BE2C (cell line): ENCODE results near the gene WDPCP.

ENCODE experiments used
- DNase-seq: peaks from one replicate; pipeline ENCODE4 v3.0.0-alpha.2; 2020
- H3K27me3 ChIP-seq: fragments of 250-450 bp; sonication (Bioruptor Pico); 2 replicates; pipeline ENCODE4 v1.5.1; 2020; ENCODE audit warnings: mild to moderate bottlenecking
- H3K36me3 ChIP-seq: fragments of 250-450 bp; sonication (Bioruptor Pico); 2 replicates; pipeline ENCODE4 v1.5.1; 2020; ENCODE audit warnings: mild to moderate bottlenecking
- H3K4me1 ChIP-seq: fragments of 250-450 bp; sonication (Bioruptor Pico); 2 replicates; pipeline ENCODE4 v1.5.1; 2020
- H3K4me3 ChIP-seq: 2 replicates; pipeline ENCODE4 v1.5.1; 2011; ENCODE audit warnings: low read depth, low read length
- H3K9me3 ChIP-seq: fragments of 250-450 bp; sonication (Bioruptor Pico); 2 replicates; pipeline ENCODE4 v1.5.1; 2020
- TF ChIP-seq, protein P1 (sequence below): IDR thresholded peaks from 2 replicates; pipeline ENCODE4 v1.5.1; 2012; ENCODE audit warnings: mild to moderate bottlenecking, low read depth, low read length

Gene WDPCP

DNA sequence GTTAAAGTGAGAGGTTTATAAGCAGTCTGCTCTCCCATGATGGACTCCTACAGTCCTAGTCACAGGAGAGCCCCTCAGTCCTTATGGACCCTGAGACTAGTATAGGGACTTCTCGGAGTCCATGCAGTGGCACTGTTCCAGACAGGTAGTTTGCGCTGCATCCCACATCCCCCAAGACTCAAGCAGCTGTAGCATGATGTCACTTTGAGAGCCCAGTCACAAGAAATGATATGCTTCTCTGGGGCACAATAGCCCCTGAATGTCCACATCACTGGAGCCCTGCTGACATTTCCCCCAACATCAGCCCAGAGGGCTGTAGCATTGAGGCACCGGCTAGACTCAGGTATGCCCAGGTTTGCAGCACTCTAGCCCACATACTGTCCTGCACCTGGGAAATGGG, 317.6 kb downstream of the WDPCP start:
- Histone ChIP-seq H3K4me3 (no peak overlapping the region), H3K9me3 (no peaks in the 10 kb centered on the region), H3K36me3 (no peaks in the 10 kb centered on the region), H3K27me3 (no peaks in the 10 kb centered on the region), H3K4me1 (no peaks in the 10 kb centered on the region)
- DNase-seq, result no peak
- TF ChIP-seq, protein P1, sequence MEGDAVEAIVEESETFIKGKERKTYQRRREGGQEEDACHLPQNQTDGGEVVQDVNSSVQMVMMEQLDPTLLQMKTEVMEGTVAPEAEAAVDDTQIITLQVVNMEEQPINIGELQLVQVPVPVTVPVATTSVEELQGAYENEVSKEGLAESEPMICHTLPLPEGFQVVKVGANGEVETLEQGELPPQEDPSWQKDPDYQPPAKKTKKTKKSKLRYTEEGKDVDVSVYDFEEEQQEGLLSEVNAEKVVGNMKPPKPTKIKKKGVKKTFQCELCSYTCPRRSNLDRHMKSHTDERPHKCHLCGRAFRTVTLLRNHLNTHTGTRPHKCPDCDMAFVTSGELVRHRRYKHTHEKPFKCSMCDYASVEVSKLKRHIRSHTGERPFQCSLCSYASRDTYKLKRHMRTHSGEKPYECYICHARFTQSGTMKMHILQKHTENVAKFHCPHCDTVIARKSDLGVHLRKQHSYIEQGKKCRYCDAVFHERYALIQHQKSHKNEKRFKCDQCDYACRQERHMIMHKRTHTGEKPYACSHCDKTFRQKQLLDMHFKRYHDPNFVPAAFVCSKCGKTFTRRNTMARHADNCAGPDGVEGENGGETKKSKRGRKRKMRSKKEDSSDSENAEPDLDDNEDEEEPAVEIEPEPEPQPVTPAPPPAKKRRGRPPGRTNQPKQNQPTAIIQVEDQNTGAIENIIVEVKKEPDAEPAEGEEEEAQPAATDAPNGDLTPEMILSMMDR, result no peak

DNA sequence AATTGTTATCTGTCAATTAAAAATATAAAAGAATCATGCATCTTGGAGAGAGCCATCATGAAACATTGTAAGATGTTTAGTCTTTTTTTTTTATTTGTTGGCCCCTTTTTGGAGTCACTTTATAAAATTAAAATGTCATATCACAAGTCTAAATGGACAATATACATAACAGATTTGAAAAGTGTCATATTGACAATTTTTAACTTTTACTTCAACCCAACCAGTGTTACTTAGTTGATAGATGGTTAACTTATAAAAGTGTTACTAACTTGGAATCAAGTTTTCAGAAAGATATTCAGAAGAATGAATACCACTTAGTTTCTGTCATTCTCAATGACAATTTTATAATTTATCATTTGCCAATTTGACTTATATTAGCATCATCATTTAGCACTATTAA, 319.3 kb downstream of the WDPCP start:
- H3K4me3 ChIP-seq, result no peak overlapping the region
- no peak for DNase-seq
- TF ChIP-seq, protein P1, result no peak
- no peaks in the 10 kb centered on the region for H3K36me3 ChIP-seq
- H3K27me3 ChIP-seq, result no peaks in the 10 kb centered on the region
- H3K9me3 ChIP-seq, result no peaks in the 10 kb centered on the region
- no peaks in the 10 kb centered on the region for H3K4me1 ChIP-seq

DNA sequence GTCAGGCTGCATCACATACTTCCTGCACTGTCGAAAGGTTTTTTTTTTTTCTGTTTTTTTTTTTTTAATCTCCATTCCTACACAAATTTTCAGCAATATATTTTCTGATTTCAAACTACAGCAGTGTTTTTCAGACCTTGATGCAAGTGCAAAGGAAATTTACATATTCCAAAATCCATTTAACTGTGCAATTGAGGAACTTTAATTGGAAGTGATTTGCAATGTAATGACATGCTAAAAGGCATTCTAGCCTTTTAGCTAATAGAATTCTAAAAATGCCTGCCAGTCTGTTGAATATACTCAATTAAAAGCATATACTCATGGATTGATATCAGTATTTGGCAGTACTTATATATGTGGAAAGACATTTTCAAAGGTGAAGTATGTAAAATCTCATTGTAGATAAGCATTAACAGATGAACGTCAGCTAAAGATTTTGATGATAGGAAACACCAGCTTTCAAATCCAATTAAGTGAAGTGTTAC, 327.1 kb downstream of the WDPCP start:
- Histone ChIP-seq H3K4me3 (no peak overlapping the region), H3K9me3 (no peaks in the 10 kb centered on the region), H3K27me3 (no peaks in the 10 kb centered on the region), H3K4me1 (no peaks in the 10 kb centered on the region), H3K36me3 (no peaks in the 10 kb centered on the region)
- TF ChIP-seq, protein P1, result no peak
- DNase-seq, result no peak

DNA sequence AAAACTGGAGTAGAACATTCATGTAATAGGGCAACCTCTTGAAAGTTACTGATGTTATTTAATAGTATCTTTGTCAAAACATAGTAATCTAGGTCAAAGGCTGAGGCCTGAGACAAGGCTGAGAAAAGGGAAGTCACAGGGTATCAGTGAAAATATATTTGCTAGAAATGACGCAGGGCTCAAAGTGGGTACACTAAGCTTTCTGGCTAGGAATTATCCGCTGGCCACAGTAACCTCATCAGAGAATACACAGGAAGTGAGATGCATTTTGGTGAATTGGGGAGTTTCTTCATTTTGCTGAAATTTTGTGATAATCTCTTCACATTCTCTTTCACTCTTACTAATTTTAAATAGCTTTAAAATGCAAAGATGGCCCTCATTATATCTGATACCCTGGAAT, 330.8 kb downstream of the WDPCP start:
- Histone ChIP-seq H3K4me3 (no peak overlapping the region), H3K27me3 (no peaks in the 10 kb centered on the region), H3K9me3 (no peaks in the 10 kb centered on the region), H3K36me3 (no peaks in the 10 kb centered on the region), H3K4me1 (no peaks in the 10 kb centered on the region)
- TF ChIP-seq, protein P1, result no peak
- no peak for DNase-seq

DNA sequence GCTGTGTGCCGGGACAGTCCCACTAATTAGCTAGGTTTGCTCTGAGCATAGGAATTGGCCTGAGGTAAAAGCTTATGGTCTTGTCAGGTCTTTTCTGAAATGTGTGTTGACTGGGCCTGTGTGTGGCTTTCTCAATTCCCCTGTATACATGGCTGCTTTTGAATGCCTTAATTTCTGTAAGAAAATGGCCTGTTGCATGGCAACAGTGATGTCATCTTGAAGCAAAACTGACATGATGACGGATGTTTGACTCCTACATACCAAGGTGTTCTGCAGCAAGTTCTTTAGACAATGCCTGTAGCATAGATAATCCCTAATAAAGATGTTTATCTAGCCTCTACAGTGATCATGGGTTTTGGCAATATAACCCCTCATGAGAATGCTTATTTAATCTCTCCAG, 339.1 kb downstream of the WDPCP start:
- H3K9me3 ChIP-seq, result no peaks in the 10 kb centered on the region
- TF ChIP-seq, protein P1, result no peak
- no peaks in the 10 kb centered on the region for H3K27me3 ChIP-seq
- H3K36me3 ChIP-seq, result no peaks in the 10 kb centered on the region
- no peak overlapping the region for H3K4me3 ChIP-seq
- H3K4me1 ChIP-seq, result no peaks in the 10 kb centered on the region
- DNase-seq, result no peak

DNA sequence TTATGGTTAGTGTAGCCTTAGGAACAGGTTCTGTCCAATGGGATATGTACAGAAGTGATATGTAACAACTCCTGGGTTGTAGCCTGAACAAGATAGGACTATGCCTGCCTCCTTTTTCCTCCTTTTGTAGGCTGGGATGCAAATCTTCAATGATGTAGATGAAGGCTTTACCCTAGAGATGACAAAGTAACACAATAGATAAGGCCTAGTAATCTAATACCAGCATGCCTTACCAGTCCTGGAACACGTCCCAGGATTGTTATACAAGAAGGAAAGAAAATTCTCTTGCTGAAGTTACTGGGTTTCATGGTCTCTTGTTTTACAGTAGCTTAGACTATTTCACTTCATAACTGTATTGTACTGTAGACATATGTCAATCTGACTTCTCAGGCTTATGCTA, 345.5 kb downstream of the WDPCP start:
- Histone ChIP-seq H3K9me3 (no peaks in the 10 kb centered on the region), H3K27me3 (no peaks in the 10 kb centered on the region), H3K36me3 (no peaks in the 10 kb centered on the region), H3K4me3 (no peak overlapping the region), H3K4me1 (no peaks in the 10 kb centered on the region)
- TF ChIP-seq, protein P1, result no peak
- no peak for DNase-seq
